VCaP (cell line): ENCODE results near the gene ENPP6.

Experiments used
- H3K27ac ChIP-seq: fragments of 450-650 bp; 2 replicates; pipeline ENCODE4 v1.5.1; 2017
- TF ChIP-seq, protein P1 (sequence below): fragments of 450-650 bp; conservative IDR thresholded peaks from 2 replicates; pipeline ENCODE4 v1.5.1; 2017; ENCODE audit warnings: mild to moderate bottlenecking, moderate library complexity

Gene ENPP6

DNA sequence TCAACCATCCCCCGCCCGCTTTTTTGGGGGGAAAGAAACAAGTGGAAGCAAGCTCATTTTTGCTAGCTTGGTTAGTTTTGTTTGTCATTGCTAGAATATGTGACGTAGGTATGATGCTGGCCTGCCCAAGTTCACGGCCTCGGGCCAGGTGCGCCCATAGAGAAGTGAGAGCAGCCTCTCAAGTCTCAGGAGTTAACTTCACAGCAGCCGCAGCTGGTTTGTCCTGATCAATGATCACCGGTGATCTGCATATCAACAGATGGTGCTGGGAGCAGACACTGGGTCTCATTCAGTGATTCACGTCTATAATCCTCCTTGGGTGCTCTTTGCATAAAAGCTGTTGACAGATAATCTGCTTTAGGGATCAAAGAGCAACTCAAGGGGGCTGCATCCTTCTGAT lies 50.1 kb downstream of the ENPP6 start:
- TF ChIP-seq, protein P1, sequence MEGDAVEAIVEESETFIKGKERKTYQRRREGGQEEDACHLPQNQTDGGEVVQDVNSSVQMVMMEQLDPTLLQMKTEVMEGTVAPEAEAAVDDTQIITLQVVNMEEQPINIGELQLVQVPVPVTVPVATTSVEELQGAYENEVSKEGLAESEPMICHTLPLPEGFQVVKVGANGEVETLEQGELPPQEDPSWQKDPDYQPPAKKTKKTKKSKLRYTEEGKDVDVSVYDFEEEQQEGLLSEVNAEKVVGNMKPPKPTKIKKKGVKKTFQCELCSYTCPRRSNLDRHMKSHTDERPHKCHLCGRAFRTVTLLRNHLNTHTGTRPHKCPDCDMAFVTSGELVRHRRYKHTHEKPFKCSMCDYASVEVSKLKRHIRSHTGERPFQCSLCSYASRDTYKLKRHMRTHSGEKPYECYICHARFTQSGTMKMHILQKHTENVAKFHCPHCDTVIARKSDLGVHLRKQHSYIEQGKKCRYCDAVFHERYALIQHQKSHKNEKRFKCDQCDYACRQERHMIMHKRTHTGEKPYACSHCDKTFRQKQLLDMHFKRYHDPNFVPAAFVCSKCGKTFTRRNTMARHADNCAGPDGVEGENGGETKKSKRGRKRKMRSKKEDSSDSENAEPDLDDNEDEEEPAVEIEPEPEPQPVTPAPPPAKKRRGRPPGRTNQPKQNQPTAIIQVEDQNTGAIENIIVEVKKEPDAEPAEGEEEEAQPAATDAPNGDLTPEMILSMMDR, result no peak
- H3K27ac ChIP-seq, result no peak overlapping the region

DNA sequence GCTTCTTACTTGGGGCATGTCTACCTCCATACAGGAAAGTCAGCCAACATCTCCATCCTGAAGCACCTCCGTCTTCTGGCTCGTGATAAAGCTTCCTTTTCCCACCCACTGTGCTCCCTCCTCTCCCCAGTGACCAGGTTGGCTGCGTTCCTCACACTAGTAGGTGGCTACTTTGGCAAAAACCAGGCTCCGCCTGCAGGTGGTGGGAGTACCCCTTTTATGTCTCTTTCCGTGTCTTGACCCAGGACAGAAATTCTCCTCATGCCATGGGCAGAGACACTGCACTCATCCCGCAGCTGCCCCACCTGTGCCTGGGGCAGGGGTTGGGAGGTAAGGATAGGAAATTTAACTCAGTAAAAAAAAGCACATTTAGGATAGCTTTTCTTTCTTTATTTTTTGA lies 50.9 kb downstream of the ENPP6 start:
- H3K27ac ChIP-seq, result no peak overlapping the region
- TF ChIP-seq, protein P1, result no peak

DNA sequence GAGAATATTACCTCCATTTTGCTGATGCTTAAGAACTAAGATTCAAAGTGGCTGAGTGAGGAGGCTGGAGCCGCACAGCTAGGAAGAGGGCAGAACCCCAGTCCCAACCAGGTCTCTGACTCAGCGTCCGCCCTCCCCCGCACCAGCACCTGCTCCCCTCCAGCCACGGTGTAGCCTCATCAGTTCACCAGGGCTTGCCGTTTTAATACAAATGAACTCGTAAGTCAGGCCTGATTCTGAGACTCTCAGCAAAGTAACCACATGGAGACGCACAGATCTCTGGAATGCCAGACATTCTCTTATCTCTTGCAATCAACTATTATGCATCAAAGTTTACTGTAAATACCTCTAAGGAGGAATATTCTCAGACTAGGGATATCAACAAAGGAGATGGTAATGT lies 52.4 kb downstream of the ENPP6 start:
- H3K27ac ChIP-seq, result no peak overlapping the region
- TF ChIP-seq, protein P1, result no peak

DNA sequence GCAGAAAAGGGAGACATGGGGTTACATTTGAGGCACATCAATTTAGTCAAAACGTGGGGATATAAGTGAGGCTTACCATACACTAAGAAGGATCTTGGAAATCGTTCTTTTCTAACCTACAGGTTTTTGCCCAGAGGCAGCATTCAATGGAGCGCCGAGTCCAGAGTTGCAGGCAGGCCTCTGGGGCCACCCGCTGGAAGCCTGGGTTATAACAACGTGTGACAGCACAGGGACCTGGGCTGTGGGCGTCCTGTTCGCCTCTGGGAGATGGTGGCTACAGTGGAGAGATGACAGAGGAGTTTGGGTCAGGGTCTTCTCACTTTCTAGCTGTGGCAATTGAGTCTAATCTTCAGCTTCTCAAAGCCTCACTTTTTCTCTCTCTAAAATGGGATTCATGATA lies 53.9 kb downstream of the ENPP6 start:
- TF ChIP-seq, protein P1, result peak; percentile 99

DNA sequence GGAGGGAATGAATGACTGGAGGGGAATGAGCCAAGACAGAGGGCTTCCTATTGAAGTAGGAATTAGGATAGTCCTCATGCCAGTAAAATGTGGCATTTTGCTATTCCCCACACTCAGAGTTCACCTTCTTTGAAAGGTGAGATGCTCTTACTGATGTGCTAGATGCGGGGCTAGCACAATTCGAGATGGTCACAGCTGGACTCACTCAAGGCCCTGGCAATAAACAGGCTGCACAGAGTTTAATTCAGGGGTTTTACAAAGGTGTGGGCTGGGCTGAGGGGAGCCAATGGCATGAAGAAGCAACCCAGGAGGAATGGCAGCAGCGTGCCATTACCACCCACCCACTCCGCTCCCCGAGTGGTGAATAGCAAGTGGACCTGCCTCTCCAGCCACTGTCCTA lies 55.1 kb downstream of the ENPP6 start:
- TF ChIP-seq, protein P1, result no peak
- no peak overlapping the region for H3K27ac ChIP-seq

More for the DNA sequence above, 53.9 kb downstream of the ENPP6 start:
- no peak overlapping the region for H3K27ac ChIP-seq

DNA sequence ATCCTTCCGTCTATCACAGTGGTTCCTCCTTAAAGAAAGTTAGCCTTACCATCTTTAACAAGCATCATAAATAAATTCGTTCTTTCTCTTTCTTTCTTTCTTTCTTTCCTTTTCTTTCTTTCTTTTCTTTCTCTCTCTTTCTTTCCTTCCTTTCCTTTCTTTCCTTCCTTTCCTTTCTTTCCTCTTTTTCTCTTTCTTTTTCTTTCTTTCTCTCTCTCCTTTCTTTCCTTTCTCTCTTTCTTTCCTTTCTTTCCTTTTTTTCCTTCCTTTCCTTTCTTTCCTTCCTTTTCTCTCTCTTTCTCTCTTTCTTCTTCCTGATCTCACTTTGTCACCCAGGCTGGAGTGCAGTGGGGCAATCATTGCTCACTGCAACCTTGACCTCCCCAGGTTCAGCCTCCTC lies 60.4 kb downstream of the ENPP6 start:
- TF ChIP-seq, protein P1, result no peak
- no peak overlapping the region for H3K27ac ChIP-seq

DNA sequence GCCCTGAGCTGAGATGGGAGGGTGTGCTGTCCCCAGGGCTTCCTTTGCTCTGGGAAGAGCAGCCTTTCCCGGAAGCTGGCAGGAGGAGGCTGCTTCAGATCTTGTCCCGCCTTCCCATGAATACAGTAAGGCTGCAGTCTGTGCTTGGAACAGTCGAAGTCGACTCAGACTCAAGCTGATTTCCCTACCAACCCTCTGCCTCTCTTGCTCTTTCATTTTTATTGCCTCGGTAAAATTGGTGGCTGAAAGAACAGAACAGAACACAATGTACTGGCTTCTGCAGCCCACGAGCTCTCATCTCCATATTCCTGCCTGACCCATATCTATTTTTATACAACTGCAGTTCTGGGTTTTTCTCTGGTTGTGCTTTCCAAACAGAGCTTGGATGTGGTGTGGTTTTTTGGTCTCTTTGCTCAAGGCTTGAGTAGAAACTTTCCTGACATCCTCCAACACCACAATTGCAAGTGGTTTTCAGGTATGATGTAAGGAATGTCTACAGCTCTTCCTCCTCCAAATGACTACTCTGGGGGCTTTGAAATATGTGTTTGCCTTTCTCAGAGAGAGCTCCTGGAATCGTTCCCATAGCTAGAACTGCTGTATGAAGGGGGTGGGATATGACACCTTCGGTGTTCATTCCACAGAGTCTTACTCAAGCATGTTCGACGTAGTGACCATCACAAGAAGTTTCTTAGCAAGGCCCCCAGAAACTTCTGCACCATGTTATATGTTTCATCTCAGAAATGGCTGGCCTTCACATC lies 61.3 kb downstream of the ENPP6 start:
- TF ChIP-seq, protein P1, result no peak
- peak overlapping the region; percentile 39 for H3K27ac ChIP-seq
